HG03139 (cell line): Measurements from ENCODE around the gene AP2A1.

Experiments used
- ATAC-seq: cut with Tn5 transposase; IDR thresholded peaks from one replicate; pipeline ENCODE4 v1.9.1; 2021; ENCODE audit not compliant: unreplicated experiment

The AP2A1 gene

DNA sequence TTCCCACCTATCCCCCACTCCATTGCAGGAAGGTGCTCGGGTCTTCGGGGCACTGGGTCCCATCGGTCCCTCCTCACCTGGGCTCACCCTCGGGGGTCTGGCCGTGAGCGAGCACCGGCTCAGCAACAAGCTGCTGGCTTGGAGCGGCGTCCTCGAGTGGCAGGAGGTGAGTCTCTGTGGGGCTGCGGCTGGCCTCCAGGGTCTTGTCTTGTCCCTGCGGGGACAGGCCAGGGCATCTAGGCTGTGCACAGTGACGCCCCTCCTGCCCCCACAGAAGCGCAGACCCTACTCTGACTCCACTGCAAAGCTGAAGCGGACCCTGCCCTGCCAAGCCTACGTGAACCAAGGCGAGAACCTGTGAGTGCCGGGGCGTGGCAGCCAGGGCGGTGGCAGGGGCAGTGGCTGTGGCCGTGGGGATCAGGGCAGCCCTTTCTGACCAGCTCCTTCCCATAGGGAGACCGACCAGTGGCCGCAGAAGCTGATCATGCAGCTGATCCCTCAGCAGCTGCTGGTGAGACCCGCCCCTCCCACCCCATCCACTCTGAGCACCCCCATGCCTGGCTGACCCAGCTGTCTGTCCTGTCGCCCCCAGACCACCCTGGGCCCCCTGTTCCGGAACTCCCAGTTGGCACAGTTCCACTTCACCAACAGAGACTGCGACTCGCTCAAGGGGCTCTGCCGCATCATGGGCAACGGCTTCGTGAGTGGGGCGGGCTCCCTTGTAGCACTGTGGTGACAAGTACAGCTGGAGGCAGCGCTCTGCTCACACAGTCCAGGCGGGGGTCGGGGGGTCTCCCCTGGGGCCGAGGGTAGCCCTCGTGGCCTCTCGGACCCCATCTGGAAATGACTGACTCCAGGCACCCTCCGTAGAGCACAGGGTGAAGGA lies 87.8 kb downstream of the AP2A1 start:
- no peak for ATAC-seq

DNA sequence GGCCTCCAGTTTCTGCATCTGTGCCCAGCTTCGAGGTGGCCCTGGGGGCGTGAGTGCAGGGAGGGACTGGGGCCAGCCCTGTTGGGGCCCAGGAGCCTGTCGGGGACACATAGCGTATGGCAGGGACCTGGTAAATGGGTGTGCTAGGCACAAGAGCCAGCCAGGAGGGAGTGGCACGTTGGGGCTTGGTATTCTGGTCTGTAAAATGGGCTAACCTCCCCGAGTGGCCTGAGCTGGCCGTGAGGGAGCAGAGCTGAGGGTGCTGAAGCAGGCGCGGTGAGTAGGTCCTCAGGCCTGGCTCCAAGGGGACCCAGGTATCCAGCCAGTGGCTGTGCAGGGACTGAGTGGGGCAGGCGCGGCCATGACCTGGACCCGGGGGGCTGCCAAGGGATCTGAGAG lies 88.5 kb downstream of the AP2A1 start:
- ATAC-seq, result no peak

GRCh38 chr19:49855676-49856573 lies 89.1 kb downstream of the AP2A1 start:
- ATAC-seq, result no peak

GRCh38 chr19:49856574-49857021 lies 89.8 kb downstream of the AP2A1 start:
- ATAC-seq, result no peak
